GM12873 (cell line): ENCODE results near the gene CRYM.

ENCODE experiments used
- TF ChIP-seq, protein P1 (sequence below): IDR thresholded peaks from 2 replicates; pipeline ENCODE4 v1.5.1; 2012; ENCODE audit warnings: low read depth, mild to moderate bottlenecking, moderate library complexity, low read length, control low read depth; ENCODE audit not compliant: insufficient read depth; ENCODE audit errors: missing control alignments

Gene CRYM

DNA sequence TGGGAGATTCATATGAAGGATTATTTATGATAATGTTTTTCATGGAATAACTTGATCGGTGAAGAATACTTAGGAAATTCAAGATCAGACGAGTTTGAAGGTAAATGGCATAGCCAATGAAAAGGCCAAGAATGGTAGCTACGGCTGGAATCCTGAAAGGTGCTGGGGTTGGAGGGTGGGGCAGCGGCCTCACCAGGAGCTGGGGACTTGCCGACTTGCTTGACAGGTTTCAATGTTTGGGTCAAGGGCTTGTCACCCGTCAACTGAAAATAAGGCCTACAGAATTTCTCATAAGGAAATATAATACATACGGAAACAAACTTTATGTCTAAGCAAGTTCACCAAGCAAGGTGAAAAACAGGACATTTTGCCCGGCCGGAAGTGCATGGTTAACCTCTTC, 9.9 kb downstream of the CRYM start:
- TF ChIP-seq, protein P1, sequence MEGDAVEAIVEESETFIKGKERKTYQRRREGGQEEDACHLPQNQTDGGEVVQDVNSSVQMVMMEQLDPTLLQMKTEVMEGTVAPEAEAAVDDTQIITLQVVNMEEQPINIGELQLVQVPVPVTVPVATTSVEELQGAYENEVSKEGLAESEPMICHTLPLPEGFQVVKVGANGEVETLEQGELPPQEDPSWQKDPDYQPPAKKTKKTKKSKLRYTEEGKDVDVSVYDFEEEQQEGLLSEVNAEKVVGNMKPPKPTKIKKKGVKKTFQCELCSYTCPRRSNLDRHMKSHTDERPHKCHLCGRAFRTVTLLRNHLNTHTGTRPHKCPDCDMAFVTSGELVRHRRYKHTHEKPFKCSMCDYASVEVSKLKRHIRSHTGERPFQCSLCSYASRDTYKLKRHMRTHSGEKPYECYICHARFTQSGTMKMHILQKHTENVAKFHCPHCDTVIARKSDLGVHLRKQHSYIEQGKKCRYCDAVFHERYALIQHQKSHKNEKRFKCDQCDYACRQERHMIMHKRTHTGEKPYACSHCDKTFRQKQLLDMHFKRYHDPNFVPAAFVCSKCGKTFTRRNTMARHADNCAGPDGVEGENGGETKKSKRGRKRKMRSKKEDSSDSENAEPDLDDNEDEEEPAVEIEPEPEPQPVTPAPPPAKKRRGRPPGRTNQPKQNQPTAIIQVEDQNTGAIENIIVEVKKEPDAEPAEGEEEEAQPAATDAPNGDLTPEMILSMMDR, result no peak

DNA sequence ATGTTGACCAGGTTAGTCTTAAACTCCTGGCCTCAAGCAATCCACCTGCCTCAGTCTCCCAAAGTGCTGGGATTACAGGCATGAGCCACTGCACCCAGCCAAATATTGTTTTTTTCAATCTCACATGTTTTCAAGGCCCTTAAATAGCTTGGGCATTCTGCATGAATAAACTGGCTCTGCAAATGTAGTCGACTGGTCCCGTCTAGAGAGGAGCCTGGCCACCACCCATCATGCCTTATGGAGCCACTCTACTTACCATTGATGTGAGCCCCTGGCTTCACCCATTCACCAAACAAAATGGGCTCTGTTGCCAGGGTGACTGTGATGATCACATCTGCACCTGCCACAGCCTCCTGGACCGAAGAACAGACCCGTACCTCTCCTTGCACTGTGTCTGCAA, 10.8 kb downstream of the CRYM start:
- TF ChIP-seq, protein P1, result no peak

DNA sequence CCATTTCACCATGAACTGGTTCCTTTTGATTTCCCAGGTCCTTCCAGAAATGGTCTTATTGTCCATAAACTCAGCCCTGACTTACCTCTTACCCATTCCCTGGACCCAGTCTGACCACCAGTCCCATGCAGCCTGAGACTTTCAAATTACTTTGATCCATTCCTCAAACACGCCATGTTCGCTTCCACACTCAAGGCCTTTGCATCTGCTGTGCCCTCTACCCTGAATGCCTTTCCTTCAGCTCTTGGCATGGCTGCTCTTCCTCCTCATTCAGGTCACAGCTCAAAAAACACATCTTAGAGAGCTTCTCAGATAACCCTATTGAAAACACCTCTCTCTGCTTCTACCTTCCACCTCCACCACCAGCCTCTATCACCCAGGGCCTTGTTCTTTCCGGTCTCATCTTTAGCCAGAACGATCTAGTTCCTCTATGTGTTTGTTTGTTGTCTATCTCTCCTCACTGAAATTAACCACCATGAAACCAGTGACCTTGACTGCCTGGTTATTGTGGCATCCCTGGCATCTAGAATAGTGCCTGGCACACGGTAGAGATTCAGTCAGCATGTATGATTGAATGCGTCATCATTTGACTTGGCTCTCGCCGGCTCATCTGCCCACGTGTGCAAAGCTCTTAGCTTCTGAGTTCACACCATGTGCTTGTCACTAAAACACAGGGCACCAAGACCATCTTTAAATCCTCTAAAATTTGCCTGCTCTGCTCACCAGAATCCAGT, 12.8 kb downstream of the CRYM start:
- TF ChIP-seq, protein P1, result no peak

DNA sequence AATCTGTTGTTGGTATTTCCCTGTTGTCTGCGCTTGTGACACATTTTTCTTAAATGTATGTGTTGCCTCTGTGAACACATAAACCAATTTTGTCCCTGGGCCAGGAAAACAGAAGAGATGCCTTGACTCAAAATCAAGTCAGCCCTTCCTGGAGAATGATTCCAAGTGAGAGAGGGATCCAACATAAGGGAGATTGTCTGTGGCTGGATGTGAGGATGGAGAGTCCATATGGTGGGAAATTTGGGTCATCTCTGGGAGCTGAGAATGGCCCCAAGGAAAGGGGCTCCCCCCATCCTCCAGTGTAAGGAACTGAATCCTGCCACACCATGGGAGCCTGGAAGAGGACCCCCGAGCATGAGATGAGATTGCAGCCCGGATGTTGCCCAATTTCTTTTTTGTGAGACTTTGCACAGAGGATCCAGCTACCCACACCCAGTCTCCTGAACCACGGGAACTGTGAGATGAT, 13.5 kb downstream of the CRYM start:
- TF ChIP-seq, protein P1, result no peak

DNA sequence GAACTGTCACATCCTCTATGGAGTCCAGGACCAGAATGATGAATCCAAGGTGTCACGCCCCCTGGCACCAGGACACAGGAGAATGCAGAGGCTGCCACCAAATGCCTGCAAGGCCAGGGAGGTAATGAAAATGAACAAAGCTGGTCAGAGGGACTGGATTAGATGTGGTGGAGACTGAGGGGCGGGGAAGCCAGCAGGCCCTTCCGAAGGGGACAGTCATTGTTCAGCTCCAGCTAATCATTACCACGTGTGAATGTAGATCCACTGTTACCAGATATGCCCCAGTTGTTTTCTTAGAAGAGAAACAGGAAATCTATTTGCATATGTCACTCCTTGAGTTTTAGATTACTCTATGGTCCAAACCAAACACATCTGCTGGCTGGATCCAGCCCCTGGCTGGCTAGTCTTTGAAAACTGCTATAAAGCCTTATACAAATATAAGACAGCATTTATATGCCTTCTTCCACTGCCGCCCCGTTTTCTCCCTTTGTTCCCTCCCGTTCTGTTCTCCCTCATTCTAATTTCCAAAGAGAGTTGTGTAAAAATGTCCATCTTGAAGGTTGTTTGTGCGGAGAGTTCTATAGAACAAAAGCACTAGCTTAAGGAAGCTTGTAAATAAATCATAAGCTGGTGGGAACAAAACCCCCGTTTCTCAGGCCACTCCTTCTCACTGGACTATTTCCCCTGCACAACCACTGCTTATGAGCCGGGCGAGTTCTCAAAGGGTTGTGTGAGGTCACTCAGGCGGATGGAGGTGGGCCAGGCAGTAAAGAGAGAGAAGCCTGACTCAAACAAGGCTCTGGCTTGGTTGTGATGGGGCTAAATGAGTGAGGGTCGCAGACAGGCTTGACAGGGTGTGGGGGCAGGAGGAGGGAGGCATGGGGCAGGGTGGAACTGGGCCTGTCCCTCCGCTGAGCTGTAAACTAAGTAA, 14.2 kb downstream of the CRYM start:
- TF ChIP-seq, protein P1, result no peak

DNA sequence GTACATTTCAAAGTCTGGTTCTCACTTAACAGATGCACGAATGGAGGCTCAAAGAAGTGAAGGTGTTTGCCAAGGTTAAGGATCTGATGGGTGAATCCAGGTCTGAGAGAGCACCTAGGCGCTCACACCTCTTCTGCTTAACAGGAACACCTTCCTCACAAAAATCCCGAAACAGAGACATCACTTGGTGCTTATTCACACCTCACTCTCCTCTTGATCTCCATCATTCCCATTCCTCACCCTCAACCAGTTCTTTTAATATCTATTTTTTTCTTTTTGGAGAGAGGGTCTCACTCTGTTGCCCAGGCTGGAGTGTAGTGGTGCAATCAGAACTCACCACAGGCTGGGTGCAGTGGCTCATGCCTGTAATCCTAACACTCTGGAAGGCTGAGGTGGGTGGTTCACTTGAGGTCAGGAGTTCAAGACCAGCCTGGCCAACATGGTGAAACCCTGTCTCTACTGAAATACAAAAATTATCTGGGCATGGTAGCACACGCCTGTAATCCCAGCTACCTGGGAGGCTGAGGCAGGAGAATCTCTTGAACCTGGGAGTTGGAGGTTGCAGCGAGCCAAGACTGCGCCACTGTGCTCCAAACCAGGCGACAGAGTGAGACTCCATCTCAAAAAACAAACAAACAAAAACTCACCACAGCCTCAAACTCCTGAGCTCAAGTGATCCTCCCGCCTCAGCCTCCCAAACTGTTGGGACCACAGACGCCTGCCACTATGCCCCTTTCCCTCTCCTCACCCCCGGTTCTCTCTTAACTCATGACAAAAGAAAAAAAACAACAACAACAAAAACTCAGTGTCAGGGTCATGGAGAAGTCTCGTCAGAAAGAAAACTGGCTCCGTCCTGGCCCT, 15.1 kb downstream of the CRYM start:
- TF ChIP-seq, protein P1, result no peak
